Measurements from ENCODE around the gene AGTPBP1.

DNA sequence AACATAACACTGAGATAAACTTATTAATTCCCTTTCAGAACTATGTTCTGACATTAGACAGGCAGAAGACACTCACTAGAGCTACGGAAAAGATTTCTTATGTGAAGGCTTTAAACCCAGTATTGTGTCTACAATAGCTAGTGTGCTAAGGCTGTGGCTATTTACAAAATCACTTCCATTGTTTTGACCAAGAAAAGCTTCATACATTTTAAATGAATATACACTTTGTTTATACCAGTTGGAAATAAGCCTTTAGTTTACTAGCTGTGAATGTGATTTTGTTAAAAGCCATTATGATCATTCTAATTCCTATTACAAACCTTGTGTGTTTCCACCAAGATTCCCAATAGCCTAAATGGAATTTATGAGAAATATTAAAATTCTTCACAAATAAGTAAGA, 83.0 kb downstream of the AGTPBP1 start:
- TF ChIP-seq, protein P1, sequence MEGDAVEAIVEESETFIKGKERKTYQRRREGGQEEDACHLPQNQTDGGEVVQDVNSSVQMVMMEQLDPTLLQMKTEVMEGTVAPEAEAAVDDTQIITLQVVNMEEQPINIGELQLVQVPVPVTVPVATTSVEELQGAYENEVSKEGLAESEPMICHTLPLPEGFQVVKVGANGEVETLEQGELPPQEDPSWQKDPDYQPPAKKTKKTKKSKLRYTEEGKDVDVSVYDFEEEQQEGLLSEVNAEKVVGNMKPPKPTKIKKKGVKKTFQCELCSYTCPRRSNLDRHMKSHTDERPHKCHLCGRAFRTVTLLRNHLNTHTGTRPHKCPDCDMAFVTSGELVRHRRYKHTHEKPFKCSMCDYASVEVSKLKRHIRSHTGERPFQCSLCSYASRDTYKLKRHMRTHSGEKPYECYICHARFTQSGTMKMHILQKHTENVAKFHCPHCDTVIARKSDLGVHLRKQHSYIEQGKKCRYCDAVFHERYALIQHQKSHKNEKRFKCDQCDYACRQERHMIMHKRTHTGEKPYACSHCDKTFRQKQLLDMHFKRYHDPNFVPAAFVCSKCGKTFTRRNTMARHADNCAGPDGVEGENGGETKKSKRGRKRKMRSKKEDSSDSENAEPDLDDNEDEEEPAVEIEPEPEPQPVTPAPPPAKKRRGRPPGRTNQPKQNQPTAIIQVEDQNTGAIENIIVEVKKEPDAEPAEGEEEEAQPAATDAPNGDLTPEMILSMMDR (conservative IDR thresholded peaks at IDR 0.05; ENCODE audit: low read length), result no peak
- no peak for TF ChIP-seq EZH2phosphoT487 (IDR thresholded peaks at IDR 0.05; ENCODE audit: borderline replicate concordance)

All from Loucy (cell line).